ENCODE measurements around the gene TBX10.

GRCh38 chr11:67636962-67637361 is 2.6 kb downstream of the TBX10 start:
- TF ChIP-seq CTCF (IDR thresholded peaks at IDR 0.05) (no peak), POLR2AphosphoS5 (IDR thresholded peaks at IDR 0.05; ENCODE audit: low read depth, low read length) (no peak)
